SK-N-SH treated with all-trans-retinoic acid at 6 μM for 48 hours (cell line): ENCODE measurements around the gene RCHY1.

Experiments used
- GLIS3 ChIP-seq: fragments of 250-450 bp; sonication (Bioruptor Pico); IDR thresholded peaks from 2 replicates; pipeline ENCODE4 v1.5.0; 2020; ENCODE audit warnings: mild to moderate bottlenecking, moderate library complexity
- ISL1 ChIP-seq: fragments of 250-450 bp; sonication (Bioruptor Pico); IDR thresholded peaks from 2 replicates; pipeline ENCODE4 v2.1.2; 2022; ENCODE audit warnings: mild to moderate bottlenecking, moderate library complexity
- POU6F1 ChIP-seq: fragments of 250-450 bp; sonication (Bioruptor Pico); IDR thresholded peaks from 2 replicates; pipeline ENCODE4 v1.8.0; 2021; ENCODE audit warnings: low read depth, mild to moderate bottlenecking, moderate library complexity, borderline replicate concordance
- SNAI2 ChIP-seq: fragments of 250-450 bp; sonication (Bioruptor Pico); IDR thresholded peaks from 2 replicates; pipeline ENCODE4 v1.5.0; 2020; ENCODE audit warnings: mild to moderate bottlenecking, moderate library complexity
- TCF4 ChIP-seq: fragments of 250-450 bp; sonication (Bioruptor Pico); IDR thresholded peaks from 2 replicates; pipeline ENCODE4 v1.8.0; 2021; ENCODE audit warnings: mild to moderate bottlenecking, moderate library complexity, borderline replicate concordance
- ZFP3 ChIP-seq: fragments of 250-450 bp; sonication (Bioruptor Pico); IDR thresholded peaks from 2 replicates; pipeline ENCODE4 v1.5.0; 2020; ENCODE audit warnings: mild to moderate bottlenecking, moderate library complexity
- TF ChIP-seq, protein P1 (sequence below): fragments of 250-450 bp; sonication (Bioruptor Pico); IDR thresholded peaks from 2 replicates; pipeline ENCODE4 v1.8.0; 2020; ENCODE audit warnings: mild to moderate bottlenecking, moderate library complexity, borderline replicate concordance

DNA sequence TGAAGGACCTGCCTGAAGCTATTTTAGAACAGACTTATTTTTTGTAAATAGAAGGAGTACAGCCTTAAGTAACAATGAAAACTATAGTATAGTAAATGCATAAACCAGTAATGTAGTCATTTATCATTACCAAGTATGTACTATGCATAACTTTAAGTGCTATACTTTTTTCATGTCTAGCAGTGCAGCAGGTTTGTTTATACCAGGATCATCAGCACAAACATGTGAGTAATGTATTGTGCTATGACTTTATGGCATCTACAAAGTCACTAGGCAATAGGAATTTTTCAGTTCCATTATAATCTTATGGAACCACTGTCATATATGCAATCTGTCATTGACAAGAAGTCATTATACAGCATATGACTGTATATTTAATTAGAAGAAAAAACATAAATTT is 38.2 kb upstream of the RCHY1 start:
- TF ChIP-seq ZFP3 (CRISPR knock-in tag) (no peak), GLIS3 (CRISPR knock-in tag) (no peak), TCF4 (CRISPR knock-in tag) (no peak), POU6F1 (CRISPR knock-in tag) (no peak), ISL1 (CRISPR knock-in tag) (no peak), SNAI2 (CRISPR knock-in tag) (no peak)
- TF ChIP-seq, protein P1, sequence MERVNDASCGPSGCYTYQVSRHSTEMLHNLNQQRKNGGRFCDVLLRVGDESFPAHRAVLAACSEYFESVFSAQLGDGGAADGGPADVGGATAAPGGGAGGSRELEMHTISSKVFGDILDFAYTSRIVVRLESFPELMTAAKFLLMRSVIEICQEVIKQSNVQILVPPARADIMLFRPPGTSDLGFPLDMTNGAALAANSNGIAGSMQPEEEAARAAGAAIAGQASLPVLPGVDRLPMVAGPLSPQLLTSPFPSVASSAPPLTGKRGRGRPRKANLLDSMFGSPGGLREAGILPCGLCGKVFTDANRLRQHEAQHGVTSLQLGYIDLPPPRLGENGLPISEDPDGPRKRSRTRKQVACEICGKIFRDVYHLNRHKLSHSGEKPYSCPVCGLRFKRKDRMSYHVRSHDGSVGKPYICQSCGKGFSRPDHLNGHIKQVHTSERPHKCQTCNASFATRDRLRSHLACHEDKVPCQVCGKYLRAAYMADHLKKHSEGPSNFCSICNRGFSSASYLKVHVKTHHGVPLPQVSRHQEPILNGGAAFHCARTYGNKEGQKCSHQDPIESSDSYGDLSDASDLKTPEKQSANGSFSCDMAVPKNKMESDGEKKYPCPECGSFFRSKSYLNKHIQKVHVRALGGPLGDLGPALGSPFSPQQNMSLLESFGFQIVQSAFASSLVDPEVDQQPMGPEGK (CRISPR knock-in tag): no peak
